Ascending aorta (tissue), 2 donors: Measurements from ENCODE around the gene PDE8B. TPM values are rescaled to one million over a fixed set of nuclear protein-coding genes. Genes with fewer than 3 reads are reported as not detected.

Source experiments
- DNase-seq, 2 donors: peaks; one replicate each; pipeline ENCODE4 v3.0.0-alpha.2; 2019; ENCODE audit warnings: low spot score in 2 of 2
- H3K27ac ChIP-seq, 2 donors: fragments of 200-600 bp; sonication (generic); one replicate each; pipeline ENCODE4 v1.5.1; 2016 to 2017; ENCODE audit warnings: mild to moderate bottlenecking in 1 of 2
- H3K27me3 ChIP-seq: fragments of 200-600 bp; sonication (generic); one replicate; pipeline ENCODE4 v1.5.1; 2017
- H3K36me3 ChIP-seq, 2 donors: fragments of 200-600 bp; sonication (generic); one replicate each; pipeline ENCODE4 v1.5.1; 2016
- H3K4me1 ChIP-seq, 2 donors: fragments of 200-600 bp; sonication (generic); one replicate each; pipeline ENCODE4 v1.5.1; 2016 to 2017; ENCODE audit warnings: mild to moderate bottlenecking in 1 of 2
- H3K4me3 ChIP-seq, 2 donors: fragments of 200-600 bp; sonication (generic); one replicate each; pipeline ENCODE4 v1.5.1; 2016 to 2017; ENCODE audit warnings: mild to moderate bottlenecking in 1 of 2
- H3K9me3 ChIP-seq, 2 donors: fragments of 200-600 bp; sonication (generic); one replicate each; pipeline ENCODE4 v1.5.1; 2016
- intact Hi-C: fragments of 100-400 bp; cut with DNase I; formaldehyde crosslinking; loops from one replicate; pipeline ENCODE4 v1.15.1; 2023
- total RNA-seq: library from RNA; depleted of rRNA; stranded (reverse); fragments of >200 nt; gene quantifications from one replicate; pipeline ENCODE4 v1.1.0, GENCODE V29; 2016
- TF ChIP-seq, protein P1 (sequence below), 3 experiments: fragments of 200-600 bp in 2 of 3; fragments of 450-650 bp in 1 of 3; sonication (generic) in 2 of 3; IDR thresholded peaks; one replicate each; pipeline ENCODE4 v1.5.1; 2016 to 2019; ENCODE audit warnings: antibody characterized with exemption in 3 of 3, mild to moderate bottlenecking in 1 of 3, moderate library complexity in 1 of 3

Gene PDE8B
- total RNA-seq, 1 donor from 2014 or later = 28.1 TPM

DNA sequence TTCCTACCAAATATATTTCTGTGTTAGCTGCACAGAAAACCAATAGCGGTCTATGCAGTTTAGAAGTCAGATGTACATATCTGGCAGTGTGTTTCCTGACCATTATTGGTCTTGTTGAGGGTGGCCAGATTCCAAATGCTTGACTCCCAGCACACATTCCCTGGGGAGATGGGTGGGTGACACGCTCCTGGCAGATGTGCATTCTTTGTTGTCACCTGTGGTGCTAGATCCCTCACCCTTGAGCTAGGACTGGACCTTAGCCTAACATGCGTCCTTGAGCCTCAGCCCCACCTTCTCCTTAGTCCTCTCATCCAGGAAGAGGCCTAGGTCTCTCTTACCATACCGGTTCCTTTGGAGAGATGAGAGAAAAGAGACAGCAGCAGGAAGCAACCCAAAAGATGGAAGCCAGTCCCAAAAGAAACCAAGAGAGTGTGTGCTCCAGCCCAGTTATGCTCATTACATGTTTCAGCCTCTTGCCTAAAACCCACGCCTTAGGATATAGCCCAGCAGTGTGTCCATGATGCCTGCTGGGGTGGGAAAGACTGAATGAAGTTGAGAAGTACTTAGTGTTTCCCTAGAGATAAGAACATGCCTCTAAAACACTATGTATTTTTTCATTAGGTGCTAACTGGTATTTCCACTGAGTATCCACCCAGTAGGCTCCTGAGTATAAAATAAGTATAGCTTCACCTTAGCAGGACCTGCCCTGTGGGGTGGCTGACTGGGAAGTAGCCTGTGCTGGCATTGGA is 116.7 kb downstream of the PDE8B start:
- Histone ChIP-seq H3K4me3 (no peak overlapping the region), H3K36me3 (peaks cover 0 to 3% of the 10 kb centered on the region in 2 donors), H3K27ac (peak overlapping the region; percentile 66 to 75), H3K4me1 (peaks cover 4 to 31% of the 10 kb centered on the region in 2 donors), H3K27me3 (no peaks in the 10 kb centered on the region), H3K9me3 (no peaks in the 10 kb centered on the region)
- intact Hi-C loops = loop anchor here (5.0 kb wide), 1 partner anchor 100 kb away; no protein-coding TSS in a partner anchor
- DNase-seq = no peak
- TF ChIP-seq, protein P1, sequence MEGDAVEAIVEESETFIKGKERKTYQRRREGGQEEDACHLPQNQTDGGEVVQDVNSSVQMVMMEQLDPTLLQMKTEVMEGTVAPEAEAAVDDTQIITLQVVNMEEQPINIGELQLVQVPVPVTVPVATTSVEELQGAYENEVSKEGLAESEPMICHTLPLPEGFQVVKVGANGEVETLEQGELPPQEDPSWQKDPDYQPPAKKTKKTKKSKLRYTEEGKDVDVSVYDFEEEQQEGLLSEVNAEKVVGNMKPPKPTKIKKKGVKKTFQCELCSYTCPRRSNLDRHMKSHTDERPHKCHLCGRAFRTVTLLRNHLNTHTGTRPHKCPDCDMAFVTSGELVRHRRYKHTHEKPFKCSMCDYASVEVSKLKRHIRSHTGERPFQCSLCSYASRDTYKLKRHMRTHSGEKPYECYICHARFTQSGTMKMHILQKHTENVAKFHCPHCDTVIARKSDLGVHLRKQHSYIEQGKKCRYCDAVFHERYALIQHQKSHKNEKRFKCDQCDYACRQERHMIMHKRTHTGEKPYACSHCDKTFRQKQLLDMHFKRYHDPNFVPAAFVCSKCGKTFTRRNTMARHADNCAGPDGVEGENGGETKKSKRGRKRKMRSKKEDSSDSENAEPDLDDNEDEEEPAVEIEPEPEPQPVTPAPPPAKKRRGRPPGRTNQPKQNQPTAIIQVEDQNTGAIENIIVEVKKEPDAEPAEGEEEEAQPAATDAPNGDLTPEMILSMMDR (IDR thresholded peaks at IDR 0.05) = no peak

DNA sequence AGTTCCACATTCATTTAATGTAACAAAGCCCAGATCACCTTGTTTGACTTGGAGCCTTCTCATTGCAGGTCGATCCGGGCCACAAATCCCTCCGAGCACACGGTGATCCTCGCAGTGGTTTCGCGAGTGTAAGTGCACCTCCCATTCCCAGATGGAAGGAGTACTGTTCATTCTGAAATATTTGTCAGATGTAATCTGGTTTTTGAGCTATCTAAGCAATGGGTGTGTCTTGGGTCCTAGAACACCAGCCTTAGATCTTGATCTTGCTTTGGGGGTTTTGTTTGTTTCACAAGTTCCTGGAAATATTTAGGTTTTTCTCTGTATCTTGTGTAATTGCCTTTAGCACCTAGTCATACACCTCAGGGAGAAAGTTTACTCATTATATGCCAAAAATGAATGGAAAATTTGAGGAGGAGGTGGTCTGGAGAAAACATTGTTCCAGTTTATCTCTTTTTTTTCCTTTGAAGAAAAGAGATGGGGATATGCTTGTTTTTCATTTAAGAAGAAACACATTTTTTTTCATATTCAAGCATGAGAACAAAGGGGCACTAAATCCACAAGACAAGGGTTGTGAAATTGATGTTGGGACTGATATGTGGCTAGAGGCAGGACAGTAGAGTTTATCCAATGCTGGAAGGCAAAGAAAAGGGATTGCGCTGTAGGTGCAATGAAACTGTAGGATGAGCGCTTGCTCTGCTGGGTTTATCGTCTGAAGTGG is 118.6 kb downstream of the PDE8B start:
- no peak overlapping the region for H3K4me3 ChIP-seq
- intact Hi-C loops = loop anchor here (5.0 kb wide), 1 partner anchor 98 kb away; no protein-coding TSS in a partner anchor

DNA sequence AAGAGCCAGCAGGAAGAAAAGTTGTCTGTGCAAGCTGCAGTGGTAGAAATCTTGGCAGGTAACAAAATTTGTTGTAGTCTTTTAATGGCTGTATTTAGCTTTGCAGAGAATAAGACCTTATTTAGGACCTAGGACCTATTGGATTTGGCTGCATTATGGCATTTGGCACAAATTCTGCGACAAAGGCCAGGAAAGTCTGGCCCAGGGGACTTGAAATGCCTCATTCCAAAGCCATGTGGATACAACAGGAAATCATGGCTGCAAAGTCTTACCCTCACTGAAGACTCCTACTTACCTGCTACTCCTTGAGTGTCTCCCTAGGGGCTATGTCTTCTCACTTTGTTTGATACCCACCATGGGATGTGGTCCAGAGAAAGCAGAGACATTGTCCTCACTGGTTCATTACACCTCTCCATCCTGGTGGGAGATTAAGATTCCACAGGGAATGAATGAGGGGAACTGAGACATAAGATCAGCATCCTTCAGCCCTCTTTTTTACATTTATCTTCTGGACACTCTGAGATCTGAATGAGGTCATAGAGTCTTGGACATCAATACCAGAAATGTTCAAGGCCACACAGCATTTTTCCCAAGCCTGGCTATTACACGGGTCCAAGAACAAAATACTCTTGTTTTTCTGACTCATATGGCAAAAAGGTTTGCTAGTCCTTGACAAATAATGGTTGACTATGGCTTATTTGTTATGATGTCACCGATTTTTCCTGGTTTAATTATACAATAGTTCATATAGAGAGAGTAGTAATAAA is 119.4 kb downstream of the PDE8B start:
- TF ChIP-seq, protein P1 (IDR thresholded peaks at IDR 0.05) = no peak
- no peaks in the 10 kb centered on the region for H3K27me3 ChIP-seq
- no peaks in the 10 kb centered on the region for H3K9me3 ChIP-seq
- intact Hi-C loops = loop anchor here (5.0 kb wide), 1 partner anchor 97 kb away; no protein-coding TSS in a partner anchor
- peak overlapping the region; percentile 66 to 75 for H3K27ac ChIP-seq
- peaks cover 0 to 3% of the 10 kb centered on the region in 2 donors for H3K36me3 ChIP-seq
- H3K4me1 ChIP-seq = peaks cover 4 to 30% of the 10 kb centered on the region in 2 donors
- DNase-seq = peak in 1 of 2 donors; percentile 77
- H3K4me3 ChIP-seq = no peak overlapping the region

More for the DNA sequence above, 118.6 kb downstream of the PDE8B start:
- Histone ChIP-seq H3K27me3 (no peaks in the 10 kb centered on the region), H3K36me3 (peaks cover 0 to 3% of the 10 kb centered on the region in 2 donors), H3K27ac (peak overlapping the region; percentile 66 to 75), H3K4me1 (peaks cover 4 to 29% of the 10 kb centered on the region in 2 donors), H3K9me3 (no peaks in the 10 kb centered on the region)
- TF ChIP-seq, protein P1 (IDR thresholded peaks at IDR 0.05) = no peak
- no peak for DNase-seq

DNA sequence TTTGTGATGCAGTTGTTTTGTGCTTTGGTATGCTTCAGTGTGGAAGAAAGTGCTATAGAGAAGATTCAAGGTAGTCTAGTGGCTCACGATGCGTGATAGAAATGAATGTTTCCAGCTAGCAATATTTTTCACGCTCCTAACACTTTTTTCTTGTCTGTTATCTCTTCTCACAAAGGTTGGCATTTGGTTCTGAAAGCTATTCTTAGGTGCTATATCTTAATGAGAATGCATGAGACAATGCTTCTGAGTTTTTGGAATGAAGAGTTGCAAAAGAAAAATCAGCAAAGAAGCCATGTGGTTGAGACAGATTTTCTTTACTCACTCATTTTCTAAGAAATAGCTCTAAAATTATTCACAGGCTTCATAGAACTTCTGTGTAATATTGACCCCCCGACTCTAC is 122.6 kb downstream of the PDE8B start:
- peaks cover 4 to 23% of the 10 kb centered on the region in 2 donors for H3K4me1 ChIP-seq
- DNase-seq = no peak
- H3K27me3 ChIP-seq = no peaks in the 10 kb centered on the region
- H3K9me3 ChIP-seq = no peaks in the 10 kb centered on the region
- intact Hi-C loops = no loop called here
- TF ChIP-seq, protein P1 (IDR thresholded peaks at IDR 0.05) = no peak
- H3K4me3 ChIP-seq = no peak overlapping the region
- no peak overlapping the region for H3K27ac ChIP-seq
- H3K36me3 ChIP-seq = peaks cover 0 to 6% of the 10 kb centered on the region in 2 donors

DNA sequence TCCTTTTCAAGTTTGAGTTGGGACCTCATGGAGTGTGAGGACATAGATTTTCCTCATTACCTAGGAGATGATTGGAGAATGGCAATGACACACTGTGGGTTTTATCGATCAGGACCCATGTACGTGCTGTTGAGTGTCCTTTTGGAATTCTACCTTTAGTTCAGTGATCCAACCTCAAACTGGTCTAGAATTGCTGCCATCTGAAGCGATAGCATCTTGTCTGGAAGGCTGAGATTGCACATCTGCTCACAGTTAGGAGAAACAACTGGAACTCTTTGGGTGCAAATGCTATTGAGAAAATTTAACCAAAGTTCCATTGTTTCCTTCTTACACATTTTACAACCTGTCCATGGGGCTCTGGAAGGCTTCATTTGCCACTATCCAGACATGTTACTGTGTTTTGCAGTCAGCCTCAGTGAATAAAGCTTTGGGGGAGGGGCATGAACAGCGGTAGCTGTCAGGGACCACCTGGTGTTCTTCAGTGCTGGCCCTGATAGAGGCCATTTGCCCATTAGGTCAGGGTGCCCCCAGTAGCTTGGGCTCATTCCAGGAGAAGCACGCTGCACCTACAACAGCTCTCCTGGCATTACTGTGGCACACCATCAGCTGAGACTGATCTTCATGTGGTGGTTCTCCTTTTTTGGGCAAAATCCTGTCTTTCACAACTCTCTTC is 123.1 kb downstream of the PDE8B start:
- Histone ChIP-seq H3K36me3 (peaks cover 0 to 6% of the 10 kb centered on the region in 2 donors), H3K4me3 (no peak overlapping the region), H3K27ac (peak overlapping the region; percentile 17 to 36), H3K9me3 (no peaks in the 10 kb centered on the region), H3K4me1 (peaks cover 4 to 18% of the 10 kb centered on the region in 2 donors), H3K27me3 (no peaks in the 10 kb centered on the region)
- intact Hi-C loops = no loop called here
- TF ChIP-seq, protein P1 (IDR thresholded peaks at IDR 0.05) = no peak
- no peak for DNase-seq
